HG03103 (cell line): ENCODE data around the gene PAPOLG.

Experiments
- ATAC-seq: cut with Tn5 transposase; IDR thresholded peaks from one replicate; pipeline ENCODE4 v1.9.1; 2021; ENCODE audit warnings: low read depth; ENCODE audit not compliant: unreplicated experiment

The PAPOLG gene

DNA sequence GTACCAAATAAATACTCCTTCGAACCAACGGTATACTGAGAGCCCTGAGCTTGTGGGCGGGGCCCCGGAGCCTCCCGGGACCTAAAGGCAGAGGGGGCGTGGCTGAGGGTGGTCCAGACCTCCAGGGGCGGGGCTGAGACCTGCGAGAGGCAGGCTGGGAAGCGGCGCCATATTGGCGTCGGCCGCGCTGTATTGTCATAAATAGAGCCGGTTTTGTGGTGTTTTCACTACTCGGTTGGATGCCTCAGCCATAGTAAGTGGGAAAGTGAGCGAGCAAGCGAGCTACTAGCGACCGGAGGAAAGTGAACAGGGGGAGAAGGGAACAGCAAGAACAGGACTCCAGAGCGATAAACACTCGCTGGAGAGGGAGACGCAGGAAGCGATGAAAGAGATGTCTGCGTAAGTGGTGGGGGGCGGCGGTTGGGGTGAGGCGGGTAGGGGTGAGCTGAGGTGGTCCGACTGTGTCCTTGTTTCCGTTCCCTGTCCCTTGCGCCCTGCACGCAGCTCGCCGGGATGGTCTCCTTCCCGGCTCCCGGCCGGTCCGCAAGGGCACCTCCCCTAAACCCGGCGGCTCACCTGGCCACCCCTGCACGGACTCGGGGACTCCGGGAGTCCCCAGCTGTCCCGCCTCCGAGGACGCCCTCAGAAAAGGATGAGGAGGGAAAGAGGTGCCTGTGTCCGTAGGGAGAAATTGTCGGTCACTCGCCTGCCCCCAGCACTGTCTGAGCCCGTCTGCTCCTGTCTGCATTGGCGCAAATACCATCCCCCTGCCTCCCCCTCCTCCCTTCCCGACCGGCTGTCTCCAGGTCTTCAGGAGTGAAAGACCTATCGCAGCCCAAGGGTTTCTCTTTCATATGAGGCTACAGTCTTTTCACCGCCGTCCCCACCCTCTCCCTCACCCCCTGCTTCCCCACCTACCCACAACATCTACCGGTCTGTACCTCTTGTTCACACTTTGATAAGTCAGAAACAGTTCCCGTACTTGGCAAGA is at the start of gene PAPOLG:
TSS of gene PAPOLG (plus strand) at position 172 of the 991 bp plus-strand sequence. CDS start at position 383, 211 bp downstream.
- ATAC-seq, result peak; percentile 98

- ATAC-seq, result no peak
Measured at GRCh38 chr2:60707750-60708371, 48.2 kb upstream of the PAPOLG start.

DNA sequence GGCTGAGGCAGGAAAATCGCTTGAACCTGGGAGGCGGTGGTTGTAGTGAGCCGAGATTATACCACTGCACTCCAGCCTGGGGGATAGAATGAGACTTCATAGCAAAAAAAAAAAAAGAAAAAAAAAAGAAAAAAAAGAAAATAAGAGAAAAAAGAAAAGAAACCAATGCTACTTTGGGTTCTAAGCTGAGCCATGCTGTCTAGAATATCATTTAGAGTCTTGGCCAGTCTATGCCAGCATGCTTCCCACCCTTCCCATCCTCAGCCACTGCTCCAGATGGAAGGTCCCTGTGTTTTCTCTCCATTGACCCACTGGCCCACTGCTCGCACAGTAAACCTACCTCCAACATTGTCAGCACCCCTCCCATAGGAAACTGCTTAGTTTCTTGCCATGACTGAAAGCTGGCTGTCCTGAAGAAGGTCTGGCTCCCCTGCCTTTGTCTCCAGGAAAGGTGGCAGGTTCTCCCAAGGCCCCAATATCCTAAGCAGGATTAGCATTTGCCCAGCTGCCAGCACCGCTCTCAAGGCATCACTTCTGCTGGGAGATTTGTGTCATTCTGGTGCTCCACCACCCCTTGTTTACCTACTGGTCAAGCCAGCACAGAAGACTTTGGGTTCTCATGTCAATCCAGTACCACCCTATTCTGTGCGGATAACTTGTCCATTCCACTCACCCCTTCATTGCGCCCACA is 47.3 kb upstream of the PAPOLG start:
- no peak for ATAC-seq

DNA sequence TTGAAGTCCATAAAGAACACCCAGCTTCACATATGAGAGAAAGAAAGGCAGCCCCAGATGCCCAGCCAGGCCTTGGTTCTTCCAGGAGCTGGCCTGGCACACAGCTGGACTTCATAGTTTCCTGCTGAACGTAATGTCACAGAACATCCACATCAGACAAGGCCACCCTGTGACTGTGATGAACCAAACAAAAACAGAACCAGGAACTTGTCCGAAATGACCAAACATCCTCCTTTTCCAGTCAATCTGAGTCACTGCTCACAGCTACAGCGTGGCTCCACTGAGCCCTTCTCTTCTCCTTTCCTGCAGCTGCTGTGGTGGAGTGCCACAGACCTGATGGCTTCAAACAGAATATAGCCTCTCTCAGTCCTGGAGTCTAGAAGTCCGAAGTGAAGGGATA is 45.4 kb upstream of the PAPOLG start:
- no peak for ATAC-seq

GRCh38 chr2:60715561-60715960 is 40.5 kb upstream of the PAPOLG start:
- ATAC-seq, result no peak

GRCh38 chr2:60717691-60718090 is 38.4 kb upstream of the PAPOLG start:
- no peak for ATAC-seq

DNA sequence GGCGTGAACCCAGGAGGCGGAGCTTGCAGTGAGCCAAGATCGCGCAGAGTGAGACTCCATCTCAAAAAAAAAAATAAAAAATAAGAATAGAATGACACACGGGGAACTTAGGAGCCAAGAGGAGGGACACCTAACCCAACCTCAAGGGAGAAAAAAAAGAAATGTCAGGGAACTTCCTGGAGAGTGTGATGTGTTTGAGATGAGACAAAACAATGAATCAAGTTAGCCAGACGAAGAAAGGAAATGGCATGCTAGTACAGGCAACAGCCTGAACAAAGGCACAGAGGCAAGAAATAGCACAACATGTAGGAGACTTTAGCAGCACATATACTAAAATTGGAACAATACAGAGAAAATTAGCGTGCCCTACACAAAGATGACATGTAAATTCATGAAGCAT is 36.7 kb upstream of the PAPOLG start:
- no peak for ATAC-seq

DNA sequence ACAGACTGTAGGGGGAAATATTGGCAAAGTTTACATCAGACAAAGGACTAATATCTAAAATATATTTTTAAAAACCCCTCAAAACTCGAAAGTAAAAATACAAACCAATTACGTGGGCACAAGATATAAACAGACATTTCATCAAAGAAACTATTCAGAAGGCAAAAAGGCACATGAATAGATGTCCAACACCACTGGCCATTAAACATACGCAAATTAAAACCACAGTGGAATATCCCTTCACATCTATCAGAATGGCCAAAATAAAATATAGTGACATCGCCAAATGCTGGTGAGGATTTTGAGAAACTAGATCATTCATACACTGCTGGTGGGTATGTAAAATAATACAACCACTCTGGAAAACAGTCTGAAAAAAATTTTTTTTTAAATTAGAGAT is 30.6 kb upstream of the PAPOLG start:
- ATAC-seq, result no peak

GRCh38 chr2:60728855-60729254 is 27.2 kb upstream of the PAPOLG start:
- ATAC-seq, result no peak

- no peak for ATAC-seq
Measured at GRCh38 chr2:60735496-60736250, 20.4 kb upstream of the PAPOLG start.

GRCh38 chr2:60738679-60739078 is 17.4 kb upstream of the PAPOLG start:
- ATAC-seq, result no peak

DNA sequence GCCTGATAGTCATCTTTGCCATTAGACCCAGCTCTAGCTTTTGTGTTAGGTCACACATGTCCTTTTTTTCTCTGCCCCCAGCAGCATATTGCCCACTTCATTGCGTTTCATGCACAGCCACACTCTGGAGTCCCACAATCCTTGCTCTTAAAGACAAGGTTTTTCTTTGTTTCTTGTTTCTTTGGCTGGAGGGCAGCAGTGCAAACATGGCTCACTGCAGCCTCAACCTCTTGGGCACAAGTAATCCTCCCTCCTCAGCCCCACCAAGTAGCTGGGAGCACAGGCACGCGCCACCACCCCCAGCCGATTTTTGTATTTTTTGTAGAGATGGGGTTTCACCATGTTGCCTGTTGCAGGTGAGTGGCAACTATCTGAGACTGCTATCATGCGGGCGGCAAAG is 16.9 kb upstream of the PAPOLG start:
- ATAC-seq, result no peak

- no peak for ATAC-seq
Measured at GRCh38 chr2:60741576-60741975, 14.5 kb upstream of the PAPOLG start.

GRCh38 chr2:60742419-60742818 is 13.6 kb upstream of the PAPOLG start:
- no peak for ATAC-seq

- no peak for ATAC-seq
Measured at GRCh38 chr2:60745330-60745729, 10.7 kb upstream of the PAPOLG start.

- ATAC-seq, result no peak
Measured at GRCh38 chr2:60745761-60746160, 10.3 kb upstream of the PAPOLG start.

GRCh38 chr2:60746318-60746717 is 9.8 kb upstream of the PAPOLG start:
- no peak for ATAC-seq

DNA sequence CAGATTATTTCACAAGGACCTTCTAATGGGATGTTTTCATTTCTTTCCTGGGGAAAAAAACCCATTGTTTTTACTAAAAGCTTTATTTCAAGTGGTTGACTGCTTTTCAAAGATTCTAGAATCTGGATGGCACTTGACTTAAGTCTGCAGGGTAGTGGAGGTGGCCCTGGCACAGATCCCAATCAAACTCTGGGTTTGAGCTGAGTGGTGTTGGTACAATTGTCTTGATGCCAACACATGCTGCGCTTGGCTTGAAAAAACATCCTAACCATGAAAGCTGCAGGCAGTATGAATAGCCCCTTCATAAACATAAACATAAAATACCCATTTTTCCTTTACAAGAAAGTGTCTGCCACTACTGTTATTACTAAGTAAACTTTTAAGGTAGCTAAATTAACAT is 3.6 kb downstream of the PAPOLG start:
- ATAC-seq, result no peak

- ATAC-seq, result no peak
Measured at GRCh38 chr2:60764736-60765534, 8.9 kb downstream of the PAPOLG start.

- no peak for ATAC-seq
Measured at GRCh38 chr2:60766283-60766682, 10.2 kb downstream of the PAPOLG start.
